ENCODE measurements around the gene GOLGA7B. TPM values are rescaled to one million over a fixed set of nuclear protein-coding genes. Genes with fewer than 3 reads are reported as not detected.
A peak's percentile ranks its signal among the peaks of the same experiment; 100 is the strongest.

GOLGA7B gene
- total RNA-seq (1 to 10 TPM in 1 of 2 donors, under 1 TPM in 1; 0.68 to 1.9 TPM), polyA plus RNA-seq (ENCODE audit: insufficient read length in 6 of 6) (under 1 TPM; 0.17 to 0.61 (median 0.36) TPM)
- long read RNA-seq, donor 1 = 0 reads
- long read RNA-seq, donor 2 = 0 reads
- long read RNA-seq, donor 3 = 0 reads
- long read RNA-seq, donor 4, partial matches to known transcripts = 0 of 1 reads
- long read RNA-seq, donor 4, other reads (novel, unspliced or antisense) = 1 of 1 reads
- long read RNA-seq, donor 5 = 0 reads
- long read RNA-seq, donor 6 = 0 reads
- long read RNA-seq, donor 7 = 0 reads
- long read RNA-seq, donor 8 = 0 reads
- long read RNA-seq, donor 9 = 0 reads
- long read RNA-seq, donor 10 = 0 reads
- long read RNA-seq, donor 11, full-length matches to known transcripts = 31 of 100 reads
- long read RNA-seq, donor 11, partial matches to known transcripts = 31 of 100 reads
- long read RNA-seq, donor 11, other reads (novel, unspliced or antisense) = 38 of 100 reads
- long read RNA-seq, donor 12 = 0 reads

DNA sequence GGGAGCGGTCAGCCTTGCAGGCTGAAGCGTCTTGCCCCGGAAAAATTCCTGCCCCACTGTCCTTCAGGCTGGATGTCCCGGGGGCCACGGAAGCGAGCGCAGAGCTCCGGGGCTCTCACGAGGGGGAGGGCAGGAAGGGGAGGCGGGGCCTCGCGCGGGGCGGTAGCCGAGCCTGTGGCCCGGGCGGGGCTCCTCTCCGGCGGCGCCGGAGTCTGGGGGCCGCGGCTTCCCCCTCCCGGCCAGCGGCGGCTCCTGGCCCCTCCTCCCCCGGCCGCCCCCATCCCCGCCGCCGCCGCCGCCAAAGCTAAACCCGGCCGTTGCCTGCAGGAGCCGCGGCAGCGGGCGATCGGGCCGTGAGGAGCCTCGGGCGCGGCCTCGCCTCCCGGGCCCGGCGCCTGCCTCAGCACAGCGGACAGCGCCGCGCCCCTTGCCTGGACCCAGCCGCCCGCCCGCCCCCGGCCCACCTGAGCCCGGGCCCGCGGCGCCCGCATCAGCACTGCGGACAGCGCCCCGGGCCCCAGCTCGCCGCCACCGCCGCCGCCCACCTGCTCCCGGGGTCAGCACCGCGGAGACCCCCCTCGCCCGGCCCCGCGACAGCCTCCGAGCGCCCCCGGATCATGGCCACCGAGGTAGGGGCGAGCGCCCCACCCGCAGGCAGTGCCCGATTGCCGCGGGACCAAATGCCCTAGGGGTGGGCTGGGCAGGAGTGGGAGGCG lies at the start of gene GOLGA7B:
TSS of gene GOLGA7B (plus strand) at position 157 of the 716 bp plus-strand sequence. CDS start at position 618, 461 bp downstream.
- intact Hi-C loops (cut with DNase I) = no loop called here
- peaks cover 15 to 83% of the 10 kb centered on the region in 2 donors for H3K27me3 ChIP-seq

DNA sequence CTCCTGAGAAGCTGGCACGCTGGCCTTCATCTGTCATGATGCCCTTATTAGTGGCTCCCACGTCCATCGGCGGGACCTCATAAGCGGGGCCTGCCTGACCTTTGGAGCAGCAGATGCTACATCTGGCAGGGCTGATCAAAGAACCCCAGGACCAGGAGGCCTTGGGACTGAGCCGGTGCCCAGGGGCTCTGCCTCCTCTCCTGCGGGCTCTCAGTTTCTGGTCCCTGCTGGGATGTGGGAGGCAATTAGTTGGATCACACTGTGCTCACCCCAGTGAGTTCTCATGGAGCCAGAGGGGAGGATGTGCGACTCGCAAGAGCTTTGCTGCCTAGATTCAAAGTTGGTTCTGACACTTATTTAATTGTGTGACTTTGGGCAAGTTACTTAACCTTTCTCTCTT lies 49.2 kb upstream of the GOLGA7B start:
- intact Hi-C loops (cut with DNase I) = no loop called here
- no peak overlapping the region for H3K27ac ChIP-seq

More for the DNA sequence above, at the start of gene GOLGA7B:
- ATAC-seq (peak; percentile 87), DNase-seq (peak in 3 of 4 donors; percentile 32 to 84 (median 69))
- H3K27ac ChIP-seq = no peak within 1 kb of the TSS
- H3K36me3 ChIP-seq = no peaks in the 10 kb centered on the region
- H3K9me3 ChIP-seq = no peaks in the 10 kb centered on the region
- peak within 1 kb of the TSS; percentile 29 to 53 for H3K4me3 ChIP-seq
- TF ChIP-seq, protein P1, sequence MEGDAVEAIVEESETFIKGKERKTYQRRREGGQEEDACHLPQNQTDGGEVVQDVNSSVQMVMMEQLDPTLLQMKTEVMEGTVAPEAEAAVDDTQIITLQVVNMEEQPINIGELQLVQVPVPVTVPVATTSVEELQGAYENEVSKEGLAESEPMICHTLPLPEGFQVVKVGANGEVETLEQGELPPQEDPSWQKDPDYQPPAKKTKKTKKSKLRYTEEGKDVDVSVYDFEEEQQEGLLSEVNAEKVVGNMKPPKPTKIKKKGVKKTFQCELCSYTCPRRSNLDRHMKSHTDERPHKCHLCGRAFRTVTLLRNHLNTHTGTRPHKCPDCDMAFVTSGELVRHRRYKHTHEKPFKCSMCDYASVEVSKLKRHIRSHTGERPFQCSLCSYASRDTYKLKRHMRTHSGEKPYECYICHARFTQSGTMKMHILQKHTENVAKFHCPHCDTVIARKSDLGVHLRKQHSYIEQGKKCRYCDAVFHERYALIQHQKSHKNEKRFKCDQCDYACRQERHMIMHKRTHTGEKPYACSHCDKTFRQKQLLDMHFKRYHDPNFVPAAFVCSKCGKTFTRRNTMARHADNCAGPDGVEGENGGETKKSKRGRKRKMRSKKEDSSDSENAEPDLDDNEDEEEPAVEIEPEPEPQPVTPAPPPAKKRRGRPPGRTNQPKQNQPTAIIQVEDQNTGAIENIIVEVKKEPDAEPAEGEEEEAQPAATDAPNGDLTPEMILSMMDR (IDR thresholded peaks at IDR 0.05) = no peak
- peaks cover 4 to 5% of the 10 kb centered on the region in 2 donors for H3K4me1 ChIP-seq

DNA sequence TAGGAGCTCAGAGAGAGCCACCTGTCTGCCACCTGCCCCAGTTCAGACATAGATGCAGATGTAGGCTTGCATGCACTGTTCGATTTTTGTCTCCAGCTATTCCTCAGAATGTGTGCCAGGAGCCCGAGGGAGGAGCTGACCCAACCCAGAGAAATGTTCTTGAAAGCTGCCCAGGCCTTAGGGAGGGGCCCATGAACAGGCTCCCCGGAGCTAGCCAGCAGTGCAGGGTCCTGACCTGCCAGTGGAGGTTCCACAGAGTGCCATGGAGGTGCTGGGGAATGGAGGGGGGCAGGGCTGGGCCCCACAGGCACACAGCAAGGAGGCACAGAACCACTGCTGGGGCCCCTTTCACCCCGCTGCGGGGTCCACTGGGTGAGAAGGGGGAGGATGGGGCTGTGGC lies 48.2 kb upstream of the GOLGA7B start:
- H3K9me3 ChIP-seq = peaks cover 0 to 7% of the 10 kb centered on the region in 2 donors
- no peaks in the 10 kb centered on the region for H3K4me1 ChIP-seq
- ATAC-seq (no peak), DNase-seq (no peak)
- peaks cover 0 to 44% of the 10 kb centered on the region in 2 donors for H3K27me3 ChIP-seq
- intact Hi-C loops (cut with DNase I) = no loop called here
- H3K36me3 ChIP-seq = no peaks in the 10 kb centered on the region
- H3K27ac ChIP-seq = no peak overlapping the region
- TF ChIP-seq, protein P1 (IDR thresholded peaks at IDR 0.05) = no peak
- H3K4me3 ChIP-seq = no peak overlapping the region

More for the DNA sequence above, 49.2 kb upstream of the GOLGA7B start:
- DNase-seq = no peak
- Histone ChIP-seq H3K27me3 (peaks cover 0 to 44% of the 10 kb centered on the region in 2 donors), H3K4me3 (no peak overlapping the region), H3K36me3 (no peaks in the 10 kb centered on the region), H3K4me1 (no peaks in the 10 kb centered on the region), H3K9me3 (peaks cover 0 to 7% of the 10 kb centered on the region in 2 donors)
- no peak for ATAC-seq
- TF ChIP-seq, protein P1 (IDR thresholded peaks at IDR 0.05) = no peak

DNA sequence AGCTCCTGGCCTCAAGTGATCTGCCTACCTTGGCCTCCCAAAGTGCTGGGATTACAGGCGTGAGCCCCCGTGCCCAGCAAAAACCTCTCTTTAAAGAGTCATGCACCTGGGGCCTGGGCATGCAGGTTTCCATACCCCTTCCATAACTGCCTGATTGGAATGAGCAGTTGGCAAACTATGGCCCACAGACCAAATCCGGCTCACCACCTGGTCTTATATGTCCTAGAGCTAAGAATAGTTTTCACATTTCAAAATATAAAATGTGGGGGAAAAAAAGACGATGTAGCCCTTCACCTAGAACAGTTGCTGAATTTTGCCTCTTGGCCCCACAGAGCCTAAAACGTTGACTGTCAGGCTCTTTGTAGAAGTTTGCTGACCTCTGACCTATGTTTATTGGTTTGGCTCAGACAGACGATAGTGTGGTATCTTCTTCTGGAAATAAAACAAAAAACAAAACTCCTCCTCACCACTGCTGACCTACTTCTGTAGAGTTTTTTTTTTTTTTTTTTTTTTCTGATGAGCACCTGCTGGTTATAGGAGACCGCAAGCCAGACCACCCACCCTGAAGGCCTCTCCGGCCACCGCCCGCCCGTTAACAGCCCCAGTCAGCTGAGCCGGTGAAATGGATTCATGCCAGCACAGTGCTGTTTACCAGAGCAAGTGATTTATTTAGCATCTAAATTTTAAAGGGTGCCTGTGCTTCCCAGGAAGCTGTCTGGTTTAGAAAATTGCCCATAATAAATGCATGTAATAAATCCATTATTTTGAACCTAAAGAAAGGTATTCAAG lies 44.4 kb upstream of the GOLGA7B start:
- TF ChIP-seq, protein P1 (IDR thresholded peaks at IDR 0.05) = no peak
- no peaks in the 10 kb centered on the region for H3K4me1 ChIP-seq
- no peak overlapping the region for H3K27ac ChIP-seq
- no peaks in the 10 kb centered on the region for H3K36me3 ChIP-seq
- intact Hi-C loops (cut with DNase I) = no loop called here
- ATAC-seq = no peak
- no peaks in the 10 kb centered on the region for H3K9me3 ChIP-seq
- H3K27me3 ChIP-seq = peaks cover 0 to 25% of the 10 kb centered on the region in 2 donors
- no peak for DNase-seq
- H3K4me3 ChIP-seq = no peak overlapping the region

Data from left lung (tissue), 14 donors.